GM19025 (cell line): ENCODE results near the gene ATP7A.
"Not testable (repeated sequence)": the region's sequence is repeated elsewhere in the genome, so short reads cannot be mapped to it uniquely, and the experiment has no call there.

Experiments
- ATAC-seq: cut with Tn5 transposase; IDR thresholded peaks from one replicate; pipeline ENCODE4 v1.9.1; 2021; ENCODE audit warnings: mild to moderate bottlenecking, low read depth, moderate library complexity; ENCODE audit not compliant: unreplicated experiment

ATP7A gene

DNA sequence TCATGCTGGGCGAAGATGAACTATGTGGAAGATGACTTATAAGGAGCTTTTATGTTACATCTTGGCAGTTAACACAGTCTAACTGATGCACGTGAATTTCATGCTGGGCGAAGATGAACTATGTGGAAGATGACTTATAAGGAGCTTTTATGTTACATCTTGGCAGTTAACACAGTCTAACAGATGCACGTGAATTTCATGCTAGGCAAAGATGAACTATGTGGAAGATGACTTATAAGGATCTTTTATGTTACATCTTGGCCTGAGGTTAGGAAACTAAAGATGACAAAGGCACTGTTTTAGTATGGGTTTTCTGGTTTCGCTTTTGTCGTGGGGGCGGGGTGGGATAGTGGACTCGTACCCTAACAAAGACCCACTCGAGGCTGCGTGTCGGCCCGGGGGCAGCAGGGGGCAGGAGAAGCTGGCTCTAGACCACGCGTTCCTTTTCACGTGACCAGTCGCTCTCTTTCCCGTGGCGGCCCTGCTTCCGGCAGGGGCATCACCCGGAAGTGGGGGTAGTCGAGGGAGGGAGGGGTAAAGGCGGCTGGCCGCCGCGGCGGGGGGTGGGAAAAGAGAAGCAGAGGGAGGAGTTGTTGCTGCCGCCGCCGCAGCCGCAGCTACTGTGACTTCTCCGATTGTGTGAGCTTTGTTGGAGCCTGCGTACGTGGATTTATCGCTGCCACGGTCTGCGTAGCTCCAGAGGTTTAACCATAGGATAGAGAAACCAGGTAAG lies at the start of gene ATP7A:
TSS of gene ATP7A (plus strand) at position 586 of the 733 bp plus-strand sequence. CDS start 60,949 bp downstream, outside the sequence.
- peak; percentile 94 for ATAC-seq

DNA sequence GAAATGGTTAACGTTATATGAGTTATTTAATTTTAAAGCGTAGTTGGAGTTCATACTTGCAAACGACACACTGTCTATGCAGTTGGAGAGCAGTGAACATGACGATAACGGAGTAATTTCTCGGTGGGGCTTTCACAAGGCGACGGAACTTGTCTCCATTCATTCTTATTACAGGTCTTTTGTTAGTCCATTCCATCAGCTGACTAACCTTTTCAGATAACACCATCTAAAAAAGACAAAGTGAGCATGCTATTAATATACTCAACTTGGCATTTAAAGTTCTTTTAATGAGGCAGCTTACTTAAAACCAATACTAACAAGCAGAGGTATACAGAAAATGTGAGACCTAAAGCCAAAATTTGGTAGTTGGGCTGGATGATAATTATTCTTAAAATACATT lies 35.1 kb upstream of the ATP7A start:
- ATAC-seq: no peak

- ATAC-seq: not testable (repeated sequence)
Measured at GRCh38 chrX:77881418-77881817, 29.1 kb upstream of the ATP7A start.

DNA sequence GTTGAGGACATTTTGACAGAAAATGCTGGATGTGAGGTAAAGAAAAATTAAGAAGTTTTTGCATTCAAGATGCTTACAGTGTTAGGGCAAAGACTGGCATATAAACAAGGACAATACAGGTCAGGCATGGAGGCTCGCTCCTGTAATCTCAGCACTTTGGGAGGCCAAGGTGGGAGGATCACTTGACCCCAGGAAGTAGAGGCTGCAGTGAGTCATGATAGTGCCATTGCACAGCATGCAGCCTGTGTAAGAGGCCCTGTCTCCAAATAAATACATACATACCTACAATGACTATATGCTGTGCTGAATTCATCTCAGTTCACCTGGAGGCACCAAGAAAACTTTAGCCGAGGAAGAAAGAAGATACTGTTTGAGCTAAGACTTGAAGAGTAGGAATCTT lies 17.6 kb upstream of the ATP7A start:
- ATAC-seq: no peak

DNA sequence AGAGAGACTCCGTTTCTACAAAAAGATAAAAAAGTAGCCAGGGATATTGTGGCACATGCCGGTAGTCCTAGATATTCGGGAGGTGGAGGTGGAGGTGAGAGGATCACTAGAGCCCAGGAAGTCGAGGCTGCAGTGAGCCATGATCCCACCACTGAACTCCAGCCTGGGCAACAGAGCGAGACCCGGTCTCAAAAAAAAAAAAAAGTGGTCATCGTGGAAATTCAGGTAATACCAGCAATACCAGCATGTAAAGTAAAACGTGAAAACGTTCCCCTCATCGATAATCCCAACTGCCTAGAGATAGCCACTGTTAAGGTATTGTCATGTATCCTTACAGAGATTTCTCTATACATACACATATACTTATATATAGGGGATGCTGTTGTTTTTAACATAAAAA lies 16.8 kb upstream of the ATP7A start:
- ATAC-seq: no peak

- ATAC-seq: peak; percentile 90
Measured at GRCh38 chrX:77894921-77895886, 15.3 kb upstream of the ATP7A start, which contains the start of gene MAGT1. TSS of gene MAGT1 (minus strand) at chrX:77895435. CDS start at chrX:77895410, 25 bp downstream.

- ATAC-seq: peak; percentile 50
Measured at GRCh38 chrX:77899081-77899828, 11.2 kb upstream of the ATP7A start, which contains the start of gene COX7B. TSS of gene COX7B (plus strand) at chrX:77899468. CDS start at chrX:77899554, 86 bp downstream.

- ATAC-seq: no peak
Measured at GRCh38 chrX:77900688-77901087, 9.8 kb upstream of the ATP7A start.

GRCh38 chrX:77901506-77901905 lies 9.0 kb upstream of the ATP7A start:
- no peak for ATAC-seq

GRCh38 chrX:77917294-77917933 lies 6.9 kb downstream of the ATP7A start:
- peak; percentile 72 for ATAC-seq

DNA sequence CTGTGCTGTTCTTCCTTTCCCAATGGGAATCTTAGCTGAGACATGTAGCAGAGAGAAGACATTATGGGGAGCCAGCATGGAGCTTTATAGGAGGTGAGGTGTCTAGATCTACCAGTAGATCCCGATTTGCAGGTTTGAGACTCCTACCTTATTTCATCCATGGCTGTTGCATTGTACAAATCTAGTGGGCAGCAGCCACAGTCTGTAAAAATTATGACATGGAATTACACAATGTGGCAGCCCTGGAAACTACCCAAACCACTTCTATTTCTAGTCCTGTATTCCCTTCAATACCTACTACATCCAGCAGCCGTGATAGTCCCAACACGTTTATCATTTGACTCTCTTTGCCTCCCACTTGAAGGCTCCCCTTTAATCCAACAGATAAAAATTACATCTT lies 8.1 kb downstream of the ATP7A start:
- ATAC-seq: no peak

GRCh38 chrX:77919370-77919769 lies 8.9 kb downstream of the ATP7A start:
- ATAC-seq: not testable (repeated sequence)

DNA sequence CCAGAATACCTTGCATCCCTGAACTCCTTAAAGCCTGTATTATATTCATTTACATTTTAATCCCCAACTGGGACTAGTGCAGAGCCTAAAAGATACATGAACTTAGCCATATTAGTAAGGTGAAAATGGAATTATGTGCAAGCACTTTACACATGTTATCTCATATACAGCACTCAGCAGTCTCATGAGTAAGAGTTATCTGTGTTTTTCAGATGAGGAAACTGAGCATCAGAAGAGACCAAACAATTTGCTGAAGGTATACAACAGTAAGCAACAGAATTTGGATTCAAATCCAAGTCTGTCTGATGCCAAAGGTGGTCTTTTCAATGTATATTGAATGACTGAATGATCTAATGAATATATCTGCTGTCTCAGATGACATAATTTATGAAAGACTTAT lies 12.3 kb downstream of the ATP7A start:
- no peak for ATAC-seq

DNA sequence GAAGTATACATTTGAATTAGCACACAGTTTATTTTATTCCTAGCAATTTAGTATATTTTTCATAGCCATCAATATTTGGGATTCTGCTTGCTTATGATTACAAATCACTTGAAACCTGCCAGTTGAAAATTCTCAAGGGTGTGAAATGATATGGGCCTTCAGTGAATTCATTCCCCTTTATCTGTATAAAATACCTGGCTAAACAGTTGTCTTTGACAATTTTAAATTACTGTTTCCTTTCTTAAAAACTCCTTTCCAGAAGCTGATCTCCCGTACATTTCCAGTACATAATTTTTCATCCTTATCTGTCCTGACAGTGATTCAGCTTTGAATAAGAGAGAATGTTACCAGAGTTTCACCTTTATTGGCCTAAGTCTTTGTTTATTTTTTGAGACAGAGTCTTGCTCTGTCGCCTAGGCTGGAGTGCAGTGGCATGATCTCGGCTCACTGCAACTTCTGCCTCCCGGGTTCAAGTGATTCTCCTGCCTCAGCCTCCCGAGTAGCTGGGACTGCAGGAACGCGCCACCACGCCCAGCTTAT lies 13.9 kb downstream of the ATP7A start:
- ATAC-seq: no peak

GRCh38 chrX:77925764-77926163 lies 15.3 kb downstream of the ATP7A start:
- no peak for ATAC-seq

GRCh38 chrX:77930581-77930980 lies 20.1 kb downstream of the ATP7A start:
- ATAC-seq: no peak

GRCh38 chrX:77935886-77936285 lies 25.4 kb downstream of the ATP7A start:
- ATAC-seq: no peak

- no peak for ATAC-seq
Measured at GRCh38 chrX:77936299-77936698, 25.8 kb downstream of the ATP7A start.

- no peak for ATAC-seq
Measured at GRCh38 chrX:77937291-77937690, 26.8 kb downstream of the ATP7A start.
